NT2/D1 (cell line): ENCODE measurements around the gene APBA2.

Source experiments
- SUZ12 ChIP-seq: IDR thresholded peaks from 2 replicates; pipeline ENCODE4 v1.6.1; 2011; ENCODE audit not compliant: insufficient read length, insufficient read depth; ENCODE audit errors: extremely low read depth
- YY1 ChIP-seq: IDR thresholded peaks from 2 replicates; pipeline ENCODE4 v1.6.1; 2011; ENCODE audit not compliant: insufficient read length, insufficient read depth
- ZNF274 ChIP-seq: IDR thresholded peaks from 2 replicates; pipeline ENCODE4 v1.6.1; 2011; ENCODE audit warnings: mild to moderate bottlenecking, low read depth, low read length

DNA sequence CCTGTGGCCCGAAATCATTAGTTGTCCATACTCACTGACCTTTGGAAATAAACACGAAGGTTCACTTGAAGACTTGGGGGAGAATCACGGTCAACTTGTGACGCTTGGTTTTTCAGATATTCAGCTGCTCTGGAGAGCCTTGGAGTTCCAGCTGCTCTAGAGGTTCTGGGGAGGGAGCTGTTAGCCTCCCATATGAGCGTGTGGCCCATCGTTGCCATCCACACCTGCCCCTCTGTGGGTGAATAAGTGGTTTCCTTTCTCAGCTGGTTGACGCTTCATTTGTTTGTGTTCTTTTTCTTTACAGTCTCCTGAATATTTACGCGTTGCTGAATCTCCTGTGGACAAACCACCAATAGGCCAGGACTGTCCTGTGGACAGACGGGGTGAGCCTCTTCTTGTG is 35.6 kb downstream of the APBA2 start:
- TF ChIP-seq ZNF274 (no peak), YY1 (no peak), SUZ12 (no peak)
